PFSK-1 (cell line): ENCODE data around the gene A1CF. TPM values are rescaled to one million over a fixed set of nuclear protein-coding genes. Genes with fewer than 3 reads are reported as not detected.

Experiments
- FOXP2 ChIP-seq: optimal IDR thresholded peaks from 2 replicates; pipeline ENCODE3; 2011; ENCODE audit warnings: borderline replicate concordance, control low read depth, inconsistent platforms; ENCODE audit not compliant: insufficient read depth; ENCODE audit errors: extremely low read length, extremely low read depth
- POLR2AphosphoS5 ChIP-seq: IDR thresholded peaks from 2 replicates; pipeline ENCODE4 v1.6.1; 2012; ENCODE audit warnings: low read depth, mild to moderate bottlenecking, control low read depth, low read length, moderate library complexity
- REST ChIP-seq, 2 experiments: IDR thresholded peaks; 2 replicates each; pipeline versions ENCODE4 v1.6.1 to v1.8.0; 2011 to 2012; ENCODE audit warnings: low read depth in 2 of 2, low read length in 2 of 2, control low read depth in 1 of 2, inconsistent platforms in 1 of 2, mild to moderate bottlenecking in 1 of 2, moderate library complexity in 1 of 2; ENCODE audit not compliant: insufficient read depth in 1 of 2
- SIN3A ChIP-seq: IDR thresholded peaks from 2 replicates; pipeline ENCODE4 v1.6.1; 2012; ENCODE audit warnings: mild to moderate bottlenecking, low read length, moderate library complexity, borderline replicate concordance; ENCODE audit not compliant: insufficient read depth
- TAF1 ChIP-seq: IDR thresholded peaks from 2 replicates; pipeline ENCODE4 v1.6.1; 2012; ENCODE audit warnings: low read length, control low read depth, borderline replicate concordance; ENCODE audit not compliant: insufficient read depth
- polyA plus RNA-seq: library from polyadenylated mRNA; unstranded; fragments of >200 nt; gene quantifications from one replicate; pipeline ENCODE4 v1.2.1, GENCODE V29; 2012; ENCODE audit warnings: low read depth, missing spikeins; ENCODE audit not compliant: insufficient read length

Gene A1CF
- polyA plus RNA-seq, result not detected

- no peak for TF ChIP-seq SIN3A
- no peak for TF ChIP-seq REST (IDR thresholded peaks at IDR 0.05; ENCODE audit: insufficient read depth in 1 of 2, low read depth in 2 of 2, low read length in 2 of 2)
- TF ChIP-seq TAF1, result no peak
- no peak for TF ChIP-seq POLR2AphosphoS5
- no peak for TF ChIP-seq FOXP2
Observed at GRCh38 chr10:50885097-50885859, at the start of gene A1CF. A1CF (minus strand) TSS chr10:50885627; CDS start chr10:50859940, 25,687 bp downstream.

DNA sequence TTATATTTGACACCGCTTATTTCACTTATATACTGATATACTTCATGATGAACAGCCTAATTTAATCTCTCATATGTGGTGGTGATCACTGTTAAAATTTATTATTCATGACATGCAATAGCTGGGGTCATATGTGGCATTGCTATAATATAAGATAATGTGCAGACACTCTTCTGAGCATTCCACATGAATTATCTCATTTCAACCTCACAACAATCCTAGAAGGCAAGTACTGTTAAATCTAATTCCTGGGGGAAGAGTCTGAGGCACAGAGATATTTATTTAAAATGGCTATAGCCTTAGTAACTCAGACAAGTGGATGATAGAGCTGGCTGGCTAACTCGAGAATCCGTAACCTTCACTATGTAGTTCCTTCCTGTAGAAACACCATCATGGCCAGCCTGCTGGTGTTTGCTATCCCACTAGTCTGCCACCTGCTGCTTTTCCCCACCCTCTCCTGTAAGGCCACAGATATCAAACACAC, 46.6 kb upstream of the A1CF start:
- no peak for TF ChIP-seq FOXP2
- TF ChIP-seq SIN3A, result no peak
- no peak for TF ChIP-seq POLR2AphosphoS5
- no peak for TF ChIP-seq TAF1
- TF ChIP-seq REST (IDR thresholded peaks at IDR 0.05; ENCODE audit: insufficient read depth in 1 of 2, low read depth in 2 of 2, low read length in 2 of 2), result no peak

DNA sequence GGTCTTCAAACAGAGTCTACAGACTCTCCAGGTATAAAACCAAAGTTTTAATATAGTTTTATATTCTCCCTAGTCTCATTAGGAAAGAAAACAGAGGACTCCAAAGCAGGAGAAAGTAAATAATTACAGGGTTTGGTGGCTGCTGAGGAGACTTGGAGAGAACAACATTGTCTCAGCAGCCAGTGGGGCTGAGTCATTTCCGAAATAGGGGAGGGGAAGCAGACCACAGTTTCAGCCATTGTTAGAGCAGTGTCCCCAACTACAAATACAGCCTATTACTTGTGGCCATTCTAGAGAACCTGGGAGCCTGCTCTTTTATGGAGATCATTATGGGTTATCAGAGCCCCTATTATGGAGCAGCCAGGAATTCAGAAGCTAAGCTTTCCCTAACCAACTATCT, 44.2 kb upstream of the A1CF start:
- no peak for TF ChIP-seq REST (IDR thresholded peaks at IDR 0.05; ENCODE audit: insufficient read depth in 1 of 2, low read depth in 2 of 2, low read length in 2 of 2)
- no peak for TF ChIP-seq FOXP2
- TF ChIP-seq TAF1, result no peak
- no peak for TF ChIP-seq POLR2AphosphoS5
- no peak for TF ChIP-seq SIN3A

DNA sequence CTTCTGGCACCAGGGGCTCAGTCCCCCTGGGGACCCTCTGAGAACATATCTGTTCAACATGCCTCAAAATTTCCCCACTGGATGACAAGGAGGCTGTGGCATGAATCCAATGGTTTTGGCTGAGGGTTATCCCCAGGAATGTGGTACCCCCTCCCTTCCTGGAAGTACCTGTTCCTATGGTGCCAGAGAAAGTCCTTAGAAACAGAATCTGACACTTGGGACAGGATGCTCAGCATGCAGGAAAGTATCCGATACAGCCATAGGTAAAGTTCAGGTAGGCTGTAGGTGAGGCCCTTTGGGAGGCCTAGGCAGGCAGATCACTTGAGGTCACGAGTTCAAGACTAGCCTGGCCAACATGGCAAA, 42.7 kb upstream of the A1CF start:
- TF ChIP-seq SIN3A, result no peak
- no peak for TF ChIP-seq POLR2AphosphoS5
- TF ChIP-seq FOXP2, result no peak

- TF ChIP-seq TAF1 (no peak), SIN3A (no peak), POLR2AphosphoS5 (no peak), FOXP2 (no peak), REST (IDR thresholded peaks at IDR 0.05; ENCODE audit: insufficient read depth in 1 of 2, low read depth in 2 of 2, low read length in 2 of 2) (no peak)
Observed at GRCh38 chr10:50927522-50928189, 42.2 kb upstream of the A1CF start.
